A673 (cell line): ENCODE data around the gene ESPNL.

Experiments
- CTCF ChIP-seq: fragments of 300-800, 200-600 bp; sonication (generic); conservative IDR thresholded peaks from 2 replicates; pipeline ENCODE4 v1.5.1; 2017; ENCODE audit warnings: low read depth, mild to moderate bottlenecking, antibody characterized with exemption, low read length, moderate library complexity, mixed read lengths
- EZH2 ChIP-seq: fragments of 200-600 bp; sonication (generic); IDR thresholded peaks from 2 replicates; pipeline ENCODE4 v1.6.1; 2017; ENCODE audit warnings: borderline replicate concordance, low read depth, mild to moderate bottlenecking, mixed read lengths, antibody characterized with exemption, low read length; ENCODE audit not compliant: poor library complexity, severe bottlenecking

GRCh38 chr2:238154570-238154969, 54.4 kb downstream of the ESPNL start:
- no peak for TF ChIP-seq CTCF
- TF ChIP-seq EZH2: no peak
